GM18909 (cell line): ENCODE measurements around the gene RPL22.

ENCODE experiments used
- ATAC-seq: cut with Tn5 transposase; IDR thresholded peaks from one replicate; pipeline ENCODE4 v1.9.1; 2021; ENCODE audit warnings: mild to moderate bottlenecking; ENCODE audit not compliant: unreplicated experiment, poor library complexity

The RPL22 gene

DNA sequence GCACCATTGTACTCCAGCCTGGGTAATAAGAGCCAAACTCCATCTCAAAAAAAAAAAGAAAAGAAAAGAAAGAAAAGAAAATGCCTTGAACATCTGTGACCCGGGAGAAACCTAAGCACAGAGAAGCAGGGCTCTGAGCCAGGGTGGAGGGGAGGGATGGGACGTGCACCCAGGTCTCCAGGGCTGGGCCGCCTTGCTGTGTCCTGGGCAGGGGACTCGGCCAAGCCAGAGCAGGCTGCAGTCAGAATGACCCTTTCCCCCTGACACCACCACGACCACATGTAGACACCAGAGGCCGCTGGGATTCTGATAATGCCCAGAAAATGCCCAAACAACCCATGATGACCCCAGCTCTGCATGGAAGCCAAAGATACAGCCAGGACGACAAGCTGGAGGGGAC lies 37.1 kb downstream of the RPL22 start:
- no peak for ATAC-seq

DNA sequence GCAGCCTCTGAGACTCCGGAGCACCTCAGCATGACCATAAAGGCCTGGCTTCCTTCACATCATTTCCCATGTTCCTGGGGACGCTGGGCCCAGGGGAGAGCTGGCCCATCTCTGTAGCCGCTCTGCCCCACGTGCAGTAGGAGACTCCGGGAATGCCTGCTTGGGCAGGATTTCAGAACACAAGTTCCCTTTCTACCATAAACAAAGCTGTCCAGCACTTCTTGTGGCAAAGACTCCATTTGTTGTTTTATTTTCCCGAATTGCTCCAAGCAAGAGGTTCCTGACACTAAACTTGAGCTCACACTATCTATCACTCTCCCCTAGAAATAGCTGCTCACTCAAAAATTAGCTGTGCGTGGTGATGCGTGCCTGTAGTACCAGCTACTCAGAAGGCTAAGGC lies 41.2 kb downstream of the RPL22 start:
- ATAC-seq: no peak

DNA sequence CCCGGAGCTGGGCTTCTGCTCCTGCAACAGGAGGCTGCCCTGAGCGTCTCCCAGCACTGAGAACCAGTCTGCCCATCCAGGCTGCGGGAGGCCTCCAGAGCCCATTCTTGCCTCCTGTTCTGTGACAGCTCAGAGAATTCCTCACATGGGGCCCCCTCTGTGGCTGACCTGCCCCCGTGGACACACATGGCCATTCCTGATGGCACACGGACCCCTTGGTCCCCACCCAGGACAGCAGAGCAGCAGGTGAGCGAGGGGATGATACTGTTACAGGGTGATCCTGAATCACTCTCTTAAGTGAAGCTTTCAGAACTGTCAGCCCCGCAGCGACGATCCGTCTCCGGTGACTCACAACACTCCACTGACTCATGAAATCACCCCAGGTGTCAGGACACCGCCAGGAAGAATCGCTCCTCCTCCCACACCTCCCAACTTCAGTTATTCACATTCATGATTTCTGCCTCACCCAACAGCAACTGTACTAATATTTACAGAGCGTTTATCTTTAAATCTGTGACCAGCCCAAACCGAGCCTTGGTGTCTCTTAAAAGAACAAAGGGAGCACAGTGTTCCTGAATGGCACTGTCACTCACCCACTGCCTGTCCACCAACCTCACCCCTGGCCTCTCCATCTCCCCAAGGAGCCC lies 41.7 kb downstream of the RPL22 start:
- ATAC-seq: no peak

DNA sequence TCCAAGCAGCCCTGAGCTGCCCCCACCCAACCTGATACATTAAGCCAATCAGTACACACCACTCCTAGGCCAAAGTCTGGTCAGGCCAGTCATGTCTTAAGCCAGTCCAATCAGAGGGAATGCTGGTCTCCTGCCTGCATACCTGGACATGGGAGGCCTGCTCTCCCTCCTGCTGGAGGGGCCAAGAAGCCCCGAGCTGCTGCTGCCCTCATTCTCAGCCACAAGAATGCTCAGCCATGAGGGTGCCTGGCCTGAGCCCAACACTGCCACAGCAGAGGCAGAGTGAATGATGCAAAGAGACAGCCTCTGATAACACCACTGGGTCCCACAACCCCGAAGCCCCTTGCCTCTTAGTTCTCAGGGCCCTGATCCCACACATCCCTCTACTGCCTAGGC lies 42.3 kb downstream of the RPL22 start:
- no peak for ATAC-seq

DNA sequence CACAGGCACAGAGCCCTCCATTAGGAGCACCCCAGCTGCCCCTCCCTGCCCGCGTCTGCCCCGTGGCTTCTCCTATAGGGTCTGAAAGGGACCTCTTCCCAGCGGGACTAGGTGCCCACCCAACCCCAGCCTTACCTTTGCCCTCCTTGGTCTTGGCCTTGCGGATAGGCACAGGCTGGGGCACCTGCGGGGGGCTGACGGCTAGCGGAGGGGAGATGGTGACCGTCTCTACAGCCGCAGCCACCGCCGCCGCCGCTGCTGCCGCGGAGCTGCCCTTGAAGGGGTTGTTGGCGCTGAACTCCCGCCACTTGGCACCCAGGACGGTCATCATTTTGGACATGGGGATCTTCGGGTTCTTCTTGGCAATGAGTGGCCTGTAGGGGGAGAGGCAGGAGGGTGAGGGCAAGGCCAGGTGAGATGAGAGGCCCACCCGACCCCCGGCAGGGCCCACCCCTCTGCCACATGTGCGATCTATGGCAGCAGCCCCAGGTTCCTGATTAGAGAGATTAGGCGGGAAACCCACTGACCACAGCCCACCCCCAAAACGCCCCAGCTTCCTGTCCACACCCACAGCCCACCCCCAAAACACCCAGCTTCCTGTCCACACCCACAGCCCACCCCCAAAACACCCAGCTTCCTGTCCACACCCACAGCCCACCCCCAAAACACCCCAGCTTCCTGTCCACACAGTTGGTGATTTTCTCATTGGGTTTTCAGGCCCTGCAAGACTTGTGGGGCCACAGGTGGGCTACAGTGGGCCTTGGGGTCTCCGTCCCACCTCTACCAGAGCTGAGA lies 44.7 kb downstream of the RPL22 start:
- ATAC-seq: no peak

DNA sequence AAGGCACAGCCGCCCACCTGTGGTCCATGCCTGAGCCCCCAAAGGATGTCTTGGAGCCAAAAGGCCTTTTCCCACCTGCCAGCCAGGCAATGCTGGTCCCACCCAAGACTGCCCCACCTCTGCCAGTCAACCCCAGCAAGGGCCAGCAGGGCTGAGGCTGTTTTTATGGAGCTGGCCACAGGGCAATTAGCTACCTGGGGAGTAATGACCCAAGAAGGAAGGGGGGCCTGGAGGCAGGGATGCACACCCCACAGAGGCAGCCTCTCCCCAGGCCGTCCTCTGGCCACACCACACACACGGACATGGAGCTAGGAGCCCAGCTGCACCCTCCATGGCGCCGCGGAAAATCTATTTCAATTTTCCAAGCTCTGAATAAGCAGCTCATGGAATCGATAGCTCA lies 46.5 kb downstream of the RPL22 start:
- ATAC-seq: no peak

DNA sequence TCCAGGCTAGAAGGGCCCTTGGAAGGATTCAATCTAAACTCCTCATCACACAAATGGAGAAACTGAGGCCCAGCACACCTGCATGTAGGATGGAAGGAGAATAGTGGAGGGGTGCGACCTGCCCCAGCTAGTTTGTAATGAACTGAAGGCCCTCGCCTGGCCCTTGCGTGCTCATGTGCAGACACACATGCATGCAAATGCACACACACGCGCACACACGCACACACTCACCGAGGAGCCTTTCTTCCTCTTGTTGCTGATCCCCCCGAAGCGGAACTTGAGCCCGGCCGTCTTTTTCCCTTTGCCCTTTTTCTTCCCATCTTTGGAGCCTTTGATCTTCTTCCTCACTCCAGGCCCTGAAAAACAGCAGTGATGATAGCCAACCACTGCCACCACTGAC lies 47.2 kb downstream of the RPL22 start:
- ATAC-seq: no peak

DNA sequence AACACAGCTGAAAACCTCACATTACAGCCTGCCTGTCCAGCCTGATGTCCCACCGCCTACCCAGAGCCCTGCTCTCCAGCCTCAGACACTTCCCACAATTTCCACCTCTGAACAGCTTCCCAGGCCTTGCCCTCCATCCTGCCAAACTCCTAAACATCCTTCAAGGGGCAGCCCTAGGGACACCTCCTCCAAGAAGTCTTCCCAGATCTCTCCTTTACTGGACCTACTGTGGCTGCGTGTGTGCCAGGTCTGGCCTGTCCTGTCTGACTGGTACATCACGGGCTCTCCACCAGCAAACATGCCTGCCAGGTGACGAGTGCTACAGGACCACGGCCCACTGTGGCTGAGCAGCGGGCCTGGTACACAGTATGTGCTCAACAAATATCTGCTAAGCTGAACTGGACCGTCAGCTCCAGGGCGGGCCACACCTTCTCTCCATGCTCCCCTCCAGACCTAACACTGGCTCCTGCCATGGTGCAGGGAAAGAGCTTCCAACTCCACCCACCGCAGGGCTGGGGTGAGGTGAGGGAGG lies 48.0 kb downstream of the RPL22 start:
- no peak for ATAC-seq

DNA sequence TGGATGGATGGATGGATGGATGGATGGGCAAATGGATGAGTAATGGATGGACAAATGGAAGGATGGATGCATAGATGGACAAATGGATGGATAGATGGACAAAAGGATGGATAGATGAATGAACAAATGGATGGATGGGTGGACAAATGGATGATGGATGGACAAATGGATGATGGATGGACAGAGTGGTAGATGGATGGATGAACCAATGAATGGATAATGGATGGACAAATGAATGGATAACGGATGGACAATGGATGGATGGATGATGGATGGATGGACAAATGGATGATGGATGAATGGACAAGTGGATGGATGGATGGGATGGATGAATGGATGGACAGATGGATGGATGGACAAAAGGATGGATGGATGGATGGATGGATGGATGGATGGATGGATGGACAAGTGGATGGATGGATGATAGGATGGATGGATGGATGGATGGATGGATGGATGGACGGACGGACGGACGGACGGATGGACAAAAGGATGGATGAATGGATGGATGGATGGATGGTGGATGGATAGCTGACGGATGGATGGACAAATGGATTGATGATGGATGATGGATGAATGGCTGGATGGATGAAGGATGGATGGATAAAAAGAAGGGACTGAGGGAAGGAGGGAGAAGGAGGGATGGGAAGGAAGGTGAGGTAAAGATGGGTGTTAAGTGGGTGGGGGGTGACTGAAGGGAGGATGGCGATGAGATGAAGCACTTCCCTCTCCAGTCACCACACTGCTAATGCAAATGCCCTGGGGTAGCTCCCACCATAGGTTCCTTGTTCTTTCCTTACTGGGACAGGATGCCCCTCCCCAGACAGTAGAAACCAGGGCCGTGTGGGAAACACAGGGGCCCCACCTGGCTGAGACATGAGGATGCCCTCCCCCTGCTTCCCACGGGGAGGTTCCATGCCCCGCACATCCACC lies 49.1 kb downstream of the RPL22 start:
- ATAC-seq: no peak

DNA sequence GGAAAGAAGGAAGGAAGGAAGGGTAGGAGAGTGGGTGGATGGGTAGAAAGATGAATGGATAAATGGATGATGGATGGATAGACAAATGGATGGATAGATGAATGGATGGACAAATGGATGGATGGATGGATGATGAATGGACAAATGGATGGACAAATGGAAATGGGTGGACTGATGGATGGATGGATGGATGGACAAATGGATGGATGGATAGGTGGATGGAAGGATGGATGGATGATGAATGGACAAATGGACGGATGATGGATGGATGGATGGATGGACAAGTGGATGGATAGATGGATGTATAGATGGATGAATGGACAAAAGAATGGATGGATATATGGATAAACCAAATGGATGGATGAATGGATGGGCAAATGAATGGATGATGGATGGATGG lies 49.8 kb downstream of the RPL22 start:
- no peak for ATAC-seq

DNA sequence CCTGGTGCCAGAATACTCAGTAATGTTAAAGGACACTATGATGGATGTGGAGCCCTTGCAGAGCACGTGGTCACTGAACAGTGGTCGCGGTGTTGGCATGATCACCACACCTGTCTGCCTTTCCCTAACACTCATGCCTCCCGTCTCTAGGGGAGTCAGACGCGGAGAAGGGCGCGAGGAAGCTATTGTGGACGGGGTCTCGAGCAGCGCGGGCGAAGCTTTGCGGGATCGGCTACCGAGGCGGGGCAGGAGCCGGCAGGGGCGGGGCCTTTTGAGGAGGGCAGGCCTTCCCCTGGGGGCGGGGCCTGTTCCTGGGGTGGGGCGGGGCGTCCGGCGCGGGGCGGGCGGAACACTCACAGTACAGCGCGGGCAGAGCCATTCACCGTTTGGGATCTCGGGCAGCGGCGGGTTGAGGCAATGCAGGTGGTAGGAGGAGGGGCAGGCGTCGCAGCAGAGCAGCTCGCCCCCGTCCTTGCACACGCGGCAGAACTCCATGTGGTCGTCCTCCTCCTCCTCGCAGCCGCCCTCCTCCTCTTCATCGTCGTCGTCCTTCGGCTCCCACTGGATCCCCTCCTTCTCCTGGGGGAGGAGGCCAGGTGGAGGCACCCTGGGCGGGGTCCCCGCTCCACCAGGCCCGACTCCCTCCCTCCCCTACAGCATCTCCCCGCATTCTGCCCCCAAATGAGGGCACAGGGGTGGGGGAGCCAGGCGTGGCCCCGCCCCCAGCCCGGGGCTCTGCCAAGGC lies 50.7 kb downstream of the RPL22 start:
- no peak for ATAC-seq

DNA sequence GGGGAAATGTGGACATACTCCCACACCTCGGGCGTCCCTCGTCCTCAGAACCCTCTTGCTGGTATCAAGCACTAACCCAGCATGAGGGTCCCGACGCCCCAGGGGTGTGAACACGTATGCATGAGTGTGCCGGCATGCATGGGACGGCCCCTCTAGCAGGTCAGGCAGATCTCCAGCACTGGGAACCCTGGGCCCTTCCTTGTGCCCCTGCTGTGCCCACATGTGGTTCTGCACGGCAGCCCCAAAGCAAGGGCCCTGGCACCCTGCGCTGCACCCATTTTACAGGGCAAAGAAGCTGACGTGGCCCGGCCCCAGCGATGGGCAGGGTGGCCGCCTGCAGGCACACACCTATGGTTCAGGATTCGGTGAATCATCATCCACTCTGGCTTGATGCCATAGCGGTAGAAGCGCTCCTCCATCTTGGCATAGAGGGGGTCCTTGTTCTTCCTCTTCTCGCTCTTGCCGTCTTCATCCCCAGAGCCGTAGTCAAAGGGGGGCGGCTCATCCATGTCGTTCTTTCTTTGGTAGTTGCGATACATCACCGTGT lies 53.5 kb downstream of the RPL22 start:
- ATAC-seq: no peak

DNA sequence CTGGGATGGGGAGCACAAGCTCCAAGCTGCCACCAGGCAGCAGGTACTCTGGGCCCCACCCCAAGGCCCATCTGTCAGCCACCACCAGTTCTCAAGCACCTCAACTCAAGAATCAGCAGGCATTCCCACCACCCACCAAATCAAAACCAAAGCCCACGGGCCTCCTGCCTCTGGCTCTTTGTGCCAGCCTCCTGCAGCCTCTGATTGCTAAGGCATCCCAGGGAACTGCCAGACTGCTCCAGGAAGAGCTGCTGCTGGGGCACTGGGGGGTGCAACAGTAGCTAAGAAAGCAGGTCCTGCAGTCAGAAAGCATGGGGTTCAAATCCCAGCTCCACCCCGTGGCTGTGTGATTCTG lies 54.0 kb downstream of the RPL22 start:
- ATAC-seq: no peak

DNA sequence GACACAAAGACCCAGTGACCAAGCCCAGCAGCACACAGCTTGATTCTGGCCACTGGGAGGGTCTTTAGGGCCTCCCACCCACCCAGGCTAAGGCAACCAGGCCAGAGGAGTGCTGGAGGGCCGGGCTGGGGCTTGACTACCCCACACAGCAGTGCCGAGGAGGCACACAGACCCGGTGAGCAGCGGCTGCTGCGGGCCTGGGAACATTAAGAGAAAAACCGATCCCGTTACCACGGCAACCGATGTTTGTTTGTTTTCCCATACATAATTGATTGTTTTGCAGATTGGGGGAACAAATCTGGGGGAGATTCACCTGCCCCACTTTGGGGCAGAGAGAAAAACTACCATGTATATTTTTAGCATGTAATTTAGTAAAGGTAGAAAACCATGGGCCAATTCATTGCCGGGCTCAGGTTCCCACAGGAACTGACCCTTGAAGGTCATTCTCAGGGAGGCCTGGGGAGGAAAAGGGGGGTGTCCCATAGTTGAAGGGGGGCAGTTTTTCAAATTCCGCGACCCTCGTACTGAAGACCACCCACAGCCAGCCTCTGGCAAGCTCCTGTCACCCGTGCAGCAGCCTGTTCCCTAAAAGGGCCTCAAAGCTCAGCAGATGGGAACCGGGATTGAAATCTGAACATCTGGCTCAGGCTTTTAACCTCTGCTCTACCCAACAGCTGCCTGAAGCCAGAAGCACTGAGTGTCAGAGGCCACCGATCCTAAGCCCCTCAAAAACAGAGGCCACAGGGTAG lies 54.6 kb downstream of the RPL22 start:
- ATAC-seq: no peak

DNA sequence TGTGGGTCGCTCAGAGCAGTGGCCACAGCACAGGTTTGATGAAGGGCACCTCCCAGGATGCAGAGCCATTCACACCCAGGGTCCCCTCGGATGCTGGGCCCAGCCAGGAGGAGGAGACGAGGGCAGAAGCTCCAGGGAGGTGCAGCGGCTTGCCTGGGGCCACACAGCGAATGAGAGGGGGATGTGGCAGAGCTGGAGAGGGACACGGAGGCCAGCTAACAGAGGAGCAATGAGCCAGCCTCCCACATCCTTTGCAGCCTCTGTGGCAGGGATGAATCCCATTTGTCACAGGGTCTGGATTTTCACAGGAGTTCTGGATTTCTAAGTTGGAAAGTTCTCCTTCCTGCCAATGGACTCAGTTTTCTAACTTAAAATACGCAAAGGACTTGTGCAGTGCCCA lies 55.2 kb downstream of the RPL22 start:
- no peak for ATAC-seq

DNA sequence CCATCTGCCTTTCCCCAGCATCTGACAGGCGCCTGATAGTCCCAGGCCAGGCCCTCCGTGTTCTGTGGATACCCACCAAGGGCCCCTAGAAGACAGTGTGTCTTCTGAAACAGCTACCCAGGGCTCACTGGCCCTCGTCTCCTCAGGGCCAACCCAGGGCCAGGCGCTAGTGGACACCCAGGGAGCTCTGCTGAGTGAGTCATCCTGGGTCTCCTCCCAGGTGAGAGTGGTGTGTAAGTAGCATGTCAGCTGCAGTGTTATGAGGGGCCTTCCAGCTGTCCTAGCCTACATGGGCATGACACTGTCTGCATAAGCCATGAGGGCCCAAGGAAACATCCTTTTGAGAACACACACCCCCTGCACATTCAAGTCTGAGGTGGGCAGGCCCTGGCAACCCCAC lies 56.0 kb downstream of the RPL22 start:
- no peak for ATAC-seq

DNA sequence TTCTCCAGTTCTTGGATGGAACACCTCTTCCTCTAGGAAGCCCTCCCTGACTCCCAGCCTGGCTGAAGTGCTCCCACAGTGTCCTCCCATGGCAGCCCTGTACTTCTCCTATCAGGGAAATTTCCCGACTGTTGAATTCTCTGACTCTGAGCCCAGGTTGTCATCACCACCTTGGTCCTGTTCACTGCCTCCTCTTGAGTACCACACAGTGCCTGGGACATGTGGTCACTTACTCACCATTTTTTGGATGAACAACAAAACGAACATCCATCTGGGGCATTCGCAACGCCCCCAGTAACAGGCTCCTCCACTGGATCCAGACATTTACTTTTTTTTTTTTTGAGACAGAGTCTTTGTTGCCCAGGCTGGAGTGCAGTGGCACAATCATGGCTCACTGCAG lies 56.7 kb downstream of the RPL22 start:
- ATAC-seq: no peak

DNA sequence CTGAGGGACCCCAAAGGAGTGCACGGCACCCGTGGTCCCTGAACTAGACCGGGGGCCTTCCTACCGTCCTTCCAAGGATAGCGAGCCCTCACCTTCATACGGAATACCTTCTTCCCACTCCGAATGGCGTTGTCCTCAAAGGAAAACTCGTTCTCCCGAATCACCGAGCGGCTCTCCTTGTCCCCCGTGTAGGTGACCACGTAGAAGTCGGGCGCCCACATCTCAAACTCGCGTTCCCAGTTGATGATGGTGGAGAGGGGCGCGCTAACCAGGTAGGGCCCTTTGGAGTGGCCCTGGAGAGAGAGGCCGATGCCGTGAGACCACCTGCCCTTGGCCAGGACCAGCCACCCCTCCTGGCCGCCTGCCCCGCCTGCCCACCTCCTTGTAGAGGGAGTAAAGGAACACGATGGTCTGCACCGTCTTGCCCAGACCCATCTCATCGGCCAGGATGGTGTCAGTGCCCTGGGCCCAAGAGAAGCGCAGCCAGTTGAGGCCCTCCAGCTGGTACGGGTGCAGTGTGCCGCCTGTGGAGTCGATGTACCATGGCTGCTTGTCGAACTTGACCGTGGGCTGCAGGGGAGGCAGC lies 57.3 kb downstream of the RPL22 start:
- no peak for ATAC-seq

DNA sequence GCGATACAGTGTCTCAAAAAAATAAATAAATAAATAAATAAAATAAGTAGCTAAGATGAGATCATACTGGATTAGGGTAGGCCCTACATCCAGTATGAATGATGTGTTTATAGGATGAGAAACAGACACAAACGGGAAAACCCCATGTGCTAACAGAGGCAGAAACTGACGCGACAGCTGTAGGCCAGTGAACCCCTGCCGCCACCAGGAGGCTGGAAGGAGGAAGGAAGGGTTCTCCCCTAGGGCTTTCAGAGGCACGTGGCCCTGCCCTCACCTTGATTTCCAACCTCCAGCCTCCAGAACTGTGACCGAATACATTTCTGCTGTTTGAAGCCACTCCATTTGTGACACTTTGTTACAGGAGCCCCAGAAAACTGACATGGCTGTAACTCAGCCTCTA lies 57.8 kb downstream of the RPL22 start:
- no peak for ATAC-seq
